ENCODE data around the gene CHSY3.

DNA sequence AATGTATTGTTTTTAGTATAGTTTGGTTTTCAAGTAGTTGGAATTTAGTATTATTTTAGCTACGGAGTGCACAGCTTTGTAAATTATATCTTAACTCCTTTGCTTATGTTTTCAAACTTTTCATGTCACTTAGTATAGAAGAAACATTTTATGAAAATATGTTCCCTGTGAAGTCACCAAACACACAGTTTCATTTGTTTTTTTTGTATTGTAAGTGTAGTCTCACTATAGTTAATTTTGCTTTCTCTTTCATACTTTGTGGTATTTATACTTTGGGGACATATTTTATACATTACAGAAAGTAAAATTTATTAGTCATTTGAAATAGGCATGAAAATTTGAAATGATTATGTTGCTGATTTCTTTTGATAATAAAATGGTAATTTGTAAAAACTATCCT, 5.0 kb downstream of the CHSY3 start:
- TF ChIP-seq, protein P1, sequence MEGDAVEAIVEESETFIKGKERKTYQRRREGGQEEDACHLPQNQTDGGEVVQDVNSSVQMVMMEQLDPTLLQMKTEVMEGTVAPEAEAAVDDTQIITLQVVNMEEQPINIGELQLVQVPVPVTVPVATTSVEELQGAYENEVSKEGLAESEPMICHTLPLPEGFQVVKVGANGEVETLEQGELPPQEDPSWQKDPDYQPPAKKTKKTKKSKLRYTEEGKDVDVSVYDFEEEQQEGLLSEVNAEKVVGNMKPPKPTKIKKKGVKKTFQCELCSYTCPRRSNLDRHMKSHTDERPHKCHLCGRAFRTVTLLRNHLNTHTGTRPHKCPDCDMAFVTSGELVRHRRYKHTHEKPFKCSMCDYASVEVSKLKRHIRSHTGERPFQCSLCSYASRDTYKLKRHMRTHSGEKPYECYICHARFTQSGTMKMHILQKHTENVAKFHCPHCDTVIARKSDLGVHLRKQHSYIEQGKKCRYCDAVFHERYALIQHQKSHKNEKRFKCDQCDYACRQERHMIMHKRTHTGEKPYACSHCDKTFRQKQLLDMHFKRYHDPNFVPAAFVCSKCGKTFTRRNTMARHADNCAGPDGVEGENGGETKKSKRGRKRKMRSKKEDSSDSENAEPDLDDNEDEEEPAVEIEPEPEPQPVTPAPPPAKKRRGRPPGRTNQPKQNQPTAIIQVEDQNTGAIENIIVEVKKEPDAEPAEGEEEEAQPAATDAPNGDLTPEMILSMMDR (IDR thresholded peaks at IDR 0.05; ENCODE audit: low read depth, low read length, poor library complexity, severe bottlenecking): no peak
- no peak for TF ChIP-seq EZH2phosphoT487 (IDR thresholded peaks at IDR 0.05; ENCODE audit: borderline replicate concordance, low read length)
